Fibroblast of mammary gland (primary cell): Measurements from ENCODE around the gene RNPEPL1.
"Not testable (repeated sequence)": the region's sequence is repeated elsewhere in the genome, so short reads cannot be mapped to it uniquely, and the experiment has no call there.

Experiments
- DNase-seq: peaks from one replicate; pipeline ENCODE4 v3.0.0-alpha.2; 2010; ENCODE audit warnings: low read depth
- H3K4me3 ChIP-seq: 2 replicates; pipeline ENCODE4 v1.5.1; 2011; ENCODE audit warnings: low read depth, mild to moderate bottlenecking, low read length, moderate library complexity; ENCODE audit not compliant: control insufficient read depth
- CTCF ChIP-seq: conservative IDR thresholded peaks from 2 replicates; pipeline ENCODE4 v1.5.1; 2011; ENCODE audit warnings: low read depth, low read length, inconsistent platforms; ENCODE audit not compliant: control insufficient read depth, insufficient read depth

The RNPEPL1 gene

GRCh38 chr2:240567872-240568677 is at the start of gene RNPEPL1:
Gene RNPEPL1, plus strand, starts transcription at chr2:240568484. Its CDS starts 103 bp downstream, at chr2:240568587.
- no peak for DNase-seq
- H3K4me3 ChIP-seq: peak within 1 kb of the TSS; percentile 52
- no peak for TF ChIP-seq CTCF

GRCh38 chr2:240518981-240519380 is 49.3 kb upstream of the RNPEPL1 start:
- no peak overlapping the region for H3K4me3 ChIP-seq
- TF ChIP-seq CTCF: no peak
- no peak for DNase-seq

GRCh38 chr2:240519396-240520129 is 48.7 kb upstream of the RNPEPL1 start:
- peak overlapping the region; percentile 19 for H3K4me3 ChIP-seq
- TF ChIP-seq CTCF: no peak
- DNase-seq: peak; percentile 53

GRCh38 chr2:240520130-240520973 is 47.9 kb upstream of the RNPEPL1 start:
- H3K4me3 ChIP-seq: peak overlapping the region; percentile 19
- no peak for DNase-seq
- TF ChIP-seq CTCF: no peak

- DNase-seq: no peak
- H3K4me3 ChIP-seq: no peak overlapping the region
- no peak for TF ChIP-seq CTCF
Observed at GRCh38 chr2:240520974-240521350, 47.3 kb upstream of the RNPEPL1 start.

- DNase-seq, H3K4me3 ChIP-seq: not testable (repeated sequence)
Observed at GRCh38 chr2:240521885-240522284, 46.4 kb upstream of the RNPEPL1 start.
